H7 (cell line): ENCODE data around the gene CGB3. TPM values are rescaled to one million over a fixed set of nuclear protein-coding genes. Genes with fewer than 3 reads are reported as not detected.

Source experiments
- total RNA-seq: library from RNA; depleted of rRNA; stranded (reverse); fragments of >200 nt; shearing (Covaris generic); gene quantifications from 2 replicates; pipeline ENCODE4 v1.2.3, GENCODE V29; 2014; rRNA removed

CGB3 gene
- total RNA-seq, 1 experiment from 2014 or later: not detected

Other genes with a start within 250 kb of the CGB3 start
- 31.5 and 40.0 TPM in 2 replicates for gene BCAT2, start 213.3 kb downstream of the CGB3 start, total RNA-seq
- gene HSD17B14, start 187.8 kb downstream of the CGB3 start, total RNA-seq: 9.9 and 18.0 TPM in 2 replicates
- 20.6 and 25.6 TPM in 2 replicates for gene PLEKHA4, start 155.7 kb downstream of the CGB3 start, total RNA-seq
- gene PPP1R15A, start 151.9 kb downstream of the CGB3 start, total RNA-seq: 20.3 and 21.6 TPM in 2 replicates
- 0.52 and 1.1 TPM in 2 replicates for gene TULP2, start 125.6 kb downstream of the CGB3 start, total RNA-seq
- gene NUCB1, start 124.0 kb downstream of the CGB3 start, total RNA-seq: 173 and 203 TPM in 2 replicates
- not detected in 2 replicates for gene DHDH, start 90.6 kb downstream of the CGB3 start, total RNA-seq
- 57.8 and 72.6 TPM in 2 replicates for gene BAX, start 69.5 kb downstream of the CGB3 start, total RNA-seq
- 2,437 and 3,282 TPM in 2 replicates for gene FTL, start 59.0 kb downstream of the CGB3 start, total RNA-seq
- gene GYS1, start 31.0 kb downstream of the CGB3 start, total RNA-seq: 35.2 and 50.2 TPM in 2 replicates
- gene RUVBL2, start 30.4 kb downstream of the CGB3 start, total RNA-seq: 256 and 327 TPM in 2 replicates
- not detected in 2 replicates for gene LHB, start 7.2 kb downstream of the CGB3 start, total RNA-seq
- gene CGB2, start 7.6 kb upstream of the CGB3 start, total RNA-seq: 1.4 TPM in 1 of 2 replicates, not detected in the other
- not detected in 2 replicates for gene CGB1, start 12.6 kb upstream of the CGB3 start, total RNA-seq
- not detected in 2 replicates for gene CGB5, start 19.5 kb upstream of the CGB3 start, total RNA-seq
- not detected in 2 replicates for gene CGB8, start 24.8 kb upstream of the CGB3 start, total RNA-seq
- not detected in 2 replicates for gene CGB7, start 33.4 kb upstream of the CGB3 start, total RNA-seq
- gene NTF4, start 40.5 kb upstream of the CGB3 start, total RNA-seq: 0.81 and 1.2 TPM in 2 replicates
- gene KCNA7, start 48.4 kb upstream of the CGB3 start, total RNA-seq: not detected in 2 replicates
- gene SNRNP70, start 61.1 kb upstream of the CGB3 start, total RNA-seq: 338 and 397 TPM in 2 replicates
- gene LIN7B, start 90.0 kb upstream of the CGB3 start, total RNA-seq: 2.2 and 4.1 TPM in 2 replicates
- gene C19orf73, start 94.8 kb upstream of the CGB3 start, total RNA-seq: 1.4 and 3.2 TPM in 2 replicates
- 21.1 and 23.6 TPM in 2 replicates for gene PPFIA3, start 95.2 kb upstream of the CGB3 start, total RNA-seq
- gene HRC, start 131.1 kb upstream of the CGB3 start, total RNA-seq: 0.45 and 0.81 TPM in 2 replicates
- gene TRPM4, start 133.5 kb upstream of the CGB3 start, total RNA-seq: 10.2 and 12.8 TPM in 2 replicates